GM13976 (cell line): ENCODE results near the gene COMMD1.
"Not testable (repeated sequence)": the region's sequence is repeated elsewhere in the genome, so short reads cannot be mapped to it uniquely, and the experiment has no call there.

ENCODE experiments used
- DNase-seq: peaks from one replicate; pipeline ENCODE4 v3.0.0; 2012; ENCODE audit warnings: low spot score
- CTCF ChIP-seq: IDR thresholded peaks from 2 replicates; pipeline ENCODE4 v1.5.1; 2012; ENCODE audit warnings: borderline replicate concordance, mild to moderate bottlenecking; ENCODE audit not compliant: insufficient read depth; ENCODE audit errors: extremely low read depth, missing control alignments, control extremely low read depth
- in situ Hi-C: fragments of 300-500 bp; cut with MboI; formaldehyde crosslinking; loops from one replicate; pipeline ENCODE4 v1.12.0; 2022; ENCODE audit warnings: low sequenced_read_pairs, mixed read lengths, inconsistent platforms; ENCODE audit not compliant: unreplicated experiment

COMMD1 gene

GRCh38 chr2:62144689-62145477 lies 239.4 kb downstream of the COMMD1 start:
- in situ Hi-C loops: no loop called here
- TF ChIP-seq CTCF: no peak
- DNase-seq: no peak

DNA sequence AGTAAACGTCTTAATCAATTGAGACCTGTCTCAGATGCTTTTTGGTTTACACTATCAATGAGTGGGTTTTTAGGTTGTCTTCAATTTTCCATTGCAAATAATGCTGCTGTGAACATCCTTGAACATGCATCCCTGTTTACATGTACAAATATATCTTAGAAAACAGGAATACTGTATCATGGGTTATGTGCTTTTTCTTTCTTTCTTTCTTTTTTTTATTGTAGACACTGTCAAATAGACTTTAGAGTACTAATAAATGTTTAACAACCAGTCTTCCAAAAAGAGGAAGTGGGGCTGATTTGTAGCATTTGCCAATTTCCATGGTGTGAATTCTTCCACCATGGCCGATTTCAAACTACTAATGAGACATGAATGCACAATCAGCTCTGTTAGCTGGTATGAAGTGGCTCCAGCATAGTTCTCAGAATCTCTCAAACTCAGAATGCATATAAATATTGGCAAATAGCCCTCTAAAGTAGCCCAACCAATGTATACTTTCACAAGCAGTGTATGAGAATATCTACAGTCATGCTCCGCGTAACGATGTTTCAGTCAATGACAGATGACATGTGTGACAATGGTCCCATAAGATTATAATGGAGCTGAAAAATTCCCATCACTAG lies 240.1 kb downstream of the COMMD1 start:
- TF ChIP-seq CTCF: no peak
- in situ Hi-C loops: no loop called here

DNA sequence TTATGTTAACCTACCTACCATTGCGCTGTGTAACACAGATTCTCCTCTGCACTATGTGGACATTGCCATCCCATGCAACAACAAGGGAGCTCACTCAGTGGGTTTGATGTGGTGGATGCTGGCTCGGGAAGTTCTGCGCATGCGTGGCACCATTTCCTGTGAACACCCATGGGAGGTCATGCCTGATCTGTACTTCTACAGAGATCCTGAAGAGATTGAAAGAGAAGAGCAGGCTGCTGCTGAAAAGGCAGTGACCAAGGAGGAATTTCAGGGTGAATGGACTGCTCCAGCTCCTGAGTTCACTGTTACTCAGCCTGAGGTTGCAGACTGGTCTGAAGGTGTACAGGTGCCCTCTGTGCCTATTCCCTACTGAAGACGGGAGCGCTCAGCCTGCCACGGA lies 241.3 kb downstream of the COMMD1 start:
- DNase-seq, in situ Hi-C loops: not testable (repeated sequence)

More for the DNA sequence above, 240.1 kb downstream of the COMMD1 start:
- no peak for DNase-seq

- TF ChIP-seq CTCF: no peak
- no peak for DNase-seq
- in situ Hi-C loops: no loop called here
Observed at GRCh38 chr2:62147610-62148301, 242.3 kb downstream of the COMMD1 start.

GRCh38 chr2:62149708-62150107 lies 244.2 kb downstream of the COMMD1 start:
- no peak for DNase-seq
- in situ Hi-C loops: no loop called here
- no peak for TF ChIP-seq CTCF

GRCh38 chr2:62150597-62151305 lies 245.3 kb downstream of the COMMD1 start:
- DNase-seq: no peak
- no peak for TF ChIP-seq CTCF
- in situ Hi-C loops: no loop called here
